ENCODE data around the gene CHST3.

The CHST3 gene

GRCh38 chr10:71941318-71941717, 22.9 kb upstream of the CHST3 start:
- Histone ChIP-seq H3K4me2 (ENCODE audit: low read depth, low read length, poor library complexity, severe bottlenecking) (no peak overlapping the region), H3K27me3 (ENCODE audit: low read length) (no peaks in the 10 kb centered on the region), H3K9me2 (replicated peaks; ENCODE audit: insufficient read depth, low read length) (no peaks in the 10 kb centered on the region), H3F3A (ENCODE audit: insufficient read depth) (no peaks in the 10 kb centered on the region), H3K4me3 (ENCODE audit: insufficient read depth, low read length, poor library complexity, severe bottlenecking) (no peak overlapping the region), H3K27ac (ENCODE audit: low read depth, low read length) (no peak overlapping the region), H3K9me3 (ENCODE audit: insufficient read depth, low read length) (peaks cover 18% of the 10 kb centered on the region; the same call in 1 of the 2 replicates), H3K36me3 (ENCODE audit: low read length) (no peaks in the 10 kb centered on the region), H3K9ac (ENCODE audit: low read length) (no peak overlapping the region), H4K20me1 (ENCODE audit: low read depth, low read length) (no peaks in the 10 kb centered on the region), H2AFZ (ENCODE audit: low read depth, low read length, severe bottlenecking) (no peak overlapping the region), H3K79me2 (ENCODE audit: insufficient read depth, low read length) (no peaks in the 10 kb centered on the region)
- TF ChIP-seq CTCF (IDR thresholded peaks at IDR 0.05; ENCODE audit: insufficient read depth, low read length, poor library complexity, severe bottlenecking) (no peak), EZH2phosphoT487 (conservative IDR thresholded peaks at IDR 0.05; ENCODE audit: low read length) (no peak)

GRCh38 chr10:71945819-71946474, 18.2 kb upstream of the CHST3 start:
- no peaks in the 10 kb centered on the region for H3K27me3 ChIP-seq (ENCODE audit: low read length)
- no peak overlapping the region for H3K4me2 ChIP-seq (ENCODE audit: low read depth, low read length, poor library complexity, severe bottlenecking)
- H2AFZ ChIP-seq (ENCODE audit: low read depth, low read length, severe bottlenecking) = no peak overlapping the region
- H3K9me2 ChIP-seq (replicated peaks; ENCODE audit: insufficient read depth, low read length) = no peaks in the 10 kb centered on the region
- no peaks in the 10 kb centered on the region for H3K36me3 ChIP-seq (ENCODE audit: low read length)
- H3K27ac ChIP-seq (ENCODE audit: low read depth, low read length) = no peak overlapping the region
- no peak overlapping the region for H3K4me3 ChIP-seq (ENCODE audit: insufficient read depth, low read length, poor library complexity, severe bottlenecking)
- no peak overlapping the region for H3K9ac ChIP-seq (ENCODE audit: low read length)
- H4K20me1 ChIP-seq (ENCODE audit: low read depth, low read length) = no peaks in the 10 kb centered on the region
- TF ChIP-seq EZH2phosphoT487 (conservative IDR thresholded peaks at IDR 0.05; ENCODE audit: low read length) (no peak), CTCF (IDR thresholded peaks at IDR 0.05; ENCODE audit: insufficient read depth, low read length, poor library complexity, severe bottlenecking) (no peak)
- no peaks in the 10 kb centered on the region for H3F3A ChIP-seq (ENCODE audit: insufficient read depth)
- no peaks in the 10 kb centered on the region for H3K79me2 ChIP-seq (ENCODE audit: insufficient read depth, low read length)
- peaks cover 38% of the 10 kb centered on the region for H3K9me3 ChIP-seq (ENCODE audit: insufficient read depth, low read length)

GRCh38 chr10:71946700-71947099, 17.5 kb upstream of the CHST3 start:
- no peak overlapping the region for H3K9ac ChIP-seq (ENCODE audit: low read length)
- no peaks in the 10 kb centered on the region for H3K79me2 ChIP-seq (ENCODE audit: insufficient read depth, low read length)
- no peak overlapping the region for H3K4me2 ChIP-seq (ENCODE audit: low read depth, low read length, poor library complexity, severe bottlenecking)
- H3F3A ChIP-seq (ENCODE audit: insufficient read depth) = no peaks in the 10 kb centered on the region
- no peak overlapping the region for H3K27ac ChIP-seq (ENCODE audit: low read depth, low read length)
- H3K36me3 ChIP-seq (ENCODE audit: low read length) = no peaks in the 10 kb centered on the region
- no peak overlapping the region for H3K4me3 ChIP-seq (ENCODE audit: insufficient read depth, low read length, poor library complexity, severe bottlenecking)
- H3K9me3 ChIP-seq (ENCODE audit: insufficient read depth, low read length) = peaks cover 38% of the 10 kb centered on the region
- H3K9me2 ChIP-seq (replicated peaks; ENCODE audit: insufficient read depth, low read length) = no peaks in the 10 kb centered on the region
- no peaks in the 10 kb centered on the region for H4K20me1 ChIP-seq (ENCODE audit: low read depth, low read length)
- no peak overlapping the region for H2AFZ ChIP-seq (ENCODE audit: low read depth, low read length, severe bottlenecking)
- no peaks in the 10 kb centered on the region for H3K27me3 ChIP-seq (ENCODE audit: low read length)
- TF ChIP-seq CTCF (IDR thresholded peaks at IDR 0.05; ENCODE audit: insufficient read depth, low read length, poor library complexity, severe bottlenecking) (no peak), EZH2phosphoT487 (conservative IDR thresholded peaks at IDR 0.05; ENCODE audit: low read length) (no peak)
